Inflammatory macrophage treated with lipopolysaccharide for 1 hour (primary cell): ENCODE data around the gene DTNA.
A peak's percentile ranks its signal among the peaks of the same experiment; 100 is the strongest.

Experiments
- DNase-seq, 2 donors: peaks; one replicate each; pipeline ENCODE4 v3.0.0-alpha.2; 2020 to 2022

Gene DTNA

GRCh38 chr18:34773378-34773777 is 63.3 kb downstream of the DTNA start:
- DNase-seq = no peak

DNA sequence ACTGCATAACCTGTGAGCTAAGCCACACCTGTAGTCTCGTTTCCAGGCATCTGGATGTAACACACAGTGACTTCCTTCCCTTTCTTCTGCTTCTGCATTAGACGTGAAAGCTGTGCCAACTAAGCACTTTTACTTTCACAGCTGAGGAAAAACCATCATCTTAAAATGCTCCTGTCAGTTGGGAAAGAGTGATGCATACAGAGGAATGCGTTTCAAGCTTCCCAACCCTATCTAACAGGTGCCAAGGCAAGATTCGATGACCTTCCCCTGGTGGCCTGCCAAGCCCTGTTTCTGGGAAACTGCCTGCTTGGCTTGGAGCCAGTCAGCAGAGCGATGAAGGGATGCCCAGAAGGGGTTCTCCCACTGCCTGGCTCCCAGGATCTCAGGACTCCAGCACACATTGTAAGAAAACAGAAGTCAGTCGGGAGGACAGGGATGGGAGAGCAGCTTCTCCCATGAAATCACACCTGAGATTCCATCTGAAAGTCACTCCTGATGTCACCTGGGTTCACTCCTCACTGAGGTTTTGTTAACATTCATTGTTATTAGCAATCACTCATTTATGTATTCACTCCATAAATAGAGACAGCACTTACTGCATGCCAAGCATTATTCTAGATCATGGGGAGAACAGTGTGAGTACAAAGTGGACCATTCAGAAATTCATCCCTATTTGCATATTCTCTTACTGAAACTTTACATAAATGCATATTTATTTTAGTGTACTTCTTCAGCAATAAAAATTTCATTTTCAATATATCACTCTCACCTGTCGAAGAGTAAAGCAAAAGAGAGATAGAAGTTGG is 64.1 kb downstream of the DTNA start:
- DNase-seq = no peak

DNA sequence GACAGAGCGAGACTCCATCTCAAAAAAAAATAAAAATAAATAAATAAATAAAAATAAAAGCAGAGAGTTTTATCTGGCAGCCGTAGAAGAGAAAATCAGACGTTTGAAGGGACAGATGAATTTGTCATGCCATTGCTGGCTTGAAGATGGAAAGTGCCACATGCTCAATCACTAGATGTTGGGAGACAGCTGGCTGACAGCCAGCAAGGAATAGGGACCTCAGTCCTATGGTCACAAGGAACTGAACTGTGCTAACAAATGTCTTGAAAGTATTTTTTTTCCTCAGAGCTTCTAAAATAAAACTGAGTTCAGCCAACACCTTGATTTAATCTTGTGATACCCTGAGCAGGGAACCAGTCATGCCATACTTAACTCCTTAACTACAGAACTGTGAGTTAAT is 65.4 kb downstream of the DTNA start:
- no peak for DNase-seq

GRCh38 chr18:34779112-34779511 is 69.0 kb downstream of the DTNA start:
- no peak for DNase-seq

DNA sequence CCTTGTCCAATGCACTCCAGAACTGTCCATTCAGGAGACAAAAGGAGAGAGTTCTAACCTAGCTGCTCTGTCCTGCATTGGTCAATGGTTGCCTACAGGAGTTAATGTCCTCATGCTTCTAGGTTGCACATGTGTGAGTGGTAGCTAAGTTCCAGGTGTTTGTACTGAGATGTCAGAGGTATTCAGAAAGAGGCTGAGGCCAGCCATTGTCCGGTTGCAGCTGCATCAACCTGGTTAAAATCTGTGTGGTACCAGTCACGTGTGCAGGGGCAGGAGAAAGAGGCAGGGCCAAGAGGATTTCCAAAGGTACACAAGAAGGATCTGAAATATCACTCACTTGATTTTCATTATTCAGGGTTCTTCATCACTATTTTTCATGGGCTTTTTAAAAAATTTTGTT is 70.8 kb downstream of the DTNA start:
- DNase-seq = no peak

GRCh38 chr18:34783501-34783900 is 73.4 kb downstream of the DTNA start:
- DNase-seq = no peak

DNA sequence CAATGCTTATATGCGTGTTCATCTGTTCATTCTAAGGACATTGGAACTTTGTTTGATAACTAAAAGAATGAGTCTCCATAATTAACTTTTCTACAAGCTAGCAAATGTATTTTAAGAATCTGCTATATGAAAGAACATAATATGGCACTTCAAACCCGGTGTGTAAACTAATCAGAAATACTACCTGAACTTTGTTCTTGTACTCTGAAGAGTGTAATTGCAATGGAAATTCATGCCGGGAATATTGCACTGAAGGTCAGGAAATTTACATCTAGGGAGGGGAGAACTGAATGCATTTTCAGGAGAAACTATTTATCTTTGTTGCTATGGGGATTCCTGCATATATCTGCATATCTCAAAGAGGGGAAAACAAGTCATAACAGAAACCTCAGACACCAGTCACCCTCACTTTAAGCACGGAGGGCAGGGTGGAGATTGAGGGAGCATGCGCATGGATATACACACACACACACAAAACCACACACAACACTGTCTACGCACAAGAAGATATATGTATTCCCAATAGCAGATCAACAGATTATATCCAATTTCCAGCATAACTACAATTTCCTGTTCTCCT is 76.2 kb downstream of the DTNA start:
- no peak for DNase-seq

GRCh38 chr18:34787931-34788532 is 77.9 kb downstream of the DTNA start:
- peak; percentile 33 to 85 for DNase-seq

DNA sequence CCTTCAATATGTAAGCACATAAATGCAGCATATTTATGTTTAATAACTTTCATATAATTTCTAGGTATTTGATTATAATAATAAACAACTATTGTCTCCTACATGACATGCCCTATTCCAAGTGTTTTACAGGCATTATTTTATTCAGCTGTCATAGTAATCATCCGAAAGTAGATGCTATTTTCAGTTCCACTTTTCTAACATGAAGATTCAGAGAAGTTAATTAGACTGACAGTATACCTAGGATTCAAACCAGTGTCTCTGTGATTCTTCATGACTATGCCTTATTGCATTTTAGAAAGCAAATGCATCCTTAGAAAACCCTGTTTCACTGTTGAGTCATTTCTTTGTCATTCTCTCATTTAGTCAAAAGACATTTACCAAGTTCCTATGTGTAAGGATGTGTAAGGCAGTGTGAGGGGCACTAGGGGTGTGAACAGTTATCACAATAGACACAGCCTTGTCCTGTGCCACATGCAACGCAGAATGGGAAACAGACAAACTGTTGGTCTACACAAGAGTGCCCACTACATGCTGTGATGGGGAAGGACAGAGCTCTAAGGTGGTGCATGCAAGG is 79.8 kb downstream of the DTNA start:
- no peak for DNase-seq

GRCh38 chr18:34794348-34794747 is 84.2 kb downstream of the DTNA start:
- no peak for DNase-seq

GRCh38 chr18:34795070-34795732 is 85.1 kb downstream of the DTNA start:
- no peak for DNase-seq

- DNase-seq = no peak
These were observed 86.0 kb downstream of the DTNA start for GRCh38 chr18:34796035-34796657.

DNA sequence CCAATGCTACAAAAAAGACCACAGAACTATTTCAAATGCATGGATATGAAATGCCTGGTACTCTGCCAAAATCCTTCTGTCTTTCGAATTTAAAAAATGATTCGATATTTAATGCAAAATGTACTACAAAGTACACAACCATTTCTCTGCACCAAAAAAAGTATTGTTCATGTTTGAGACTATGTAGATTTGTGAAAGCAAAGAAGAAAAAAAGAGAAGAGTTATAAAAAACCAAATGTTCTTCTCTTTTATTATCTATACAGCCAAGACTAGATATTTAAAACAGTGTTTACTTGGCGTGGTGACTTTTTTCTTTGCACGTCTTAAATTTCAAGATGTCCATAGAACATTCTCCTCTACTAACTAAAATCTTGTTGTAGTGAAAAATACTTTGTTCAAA is 89.2 kb downstream of the DTNA start:
- no peak for DNase-seq

DNA sequence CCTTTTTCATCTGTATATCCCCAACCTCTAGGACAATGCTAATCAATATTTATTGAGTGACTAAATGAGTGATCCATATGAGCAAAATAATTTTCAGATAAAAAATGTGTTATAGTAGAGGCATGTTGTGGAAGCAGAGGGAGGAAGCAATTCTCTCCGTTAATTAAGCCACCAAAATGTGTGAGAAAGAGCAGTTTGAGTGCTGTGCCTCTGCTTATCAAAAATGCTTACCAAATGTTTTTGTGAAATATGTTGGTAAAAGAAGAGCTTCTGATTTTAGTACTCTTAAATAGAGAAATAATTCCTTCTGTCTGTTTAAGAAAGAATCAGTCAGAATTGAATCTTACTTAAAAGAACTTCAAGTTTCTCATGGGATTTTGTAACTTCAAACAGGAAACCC is 90.3 kb downstream of the DTNA start:
- DNase-seq = no peak

DNA sequence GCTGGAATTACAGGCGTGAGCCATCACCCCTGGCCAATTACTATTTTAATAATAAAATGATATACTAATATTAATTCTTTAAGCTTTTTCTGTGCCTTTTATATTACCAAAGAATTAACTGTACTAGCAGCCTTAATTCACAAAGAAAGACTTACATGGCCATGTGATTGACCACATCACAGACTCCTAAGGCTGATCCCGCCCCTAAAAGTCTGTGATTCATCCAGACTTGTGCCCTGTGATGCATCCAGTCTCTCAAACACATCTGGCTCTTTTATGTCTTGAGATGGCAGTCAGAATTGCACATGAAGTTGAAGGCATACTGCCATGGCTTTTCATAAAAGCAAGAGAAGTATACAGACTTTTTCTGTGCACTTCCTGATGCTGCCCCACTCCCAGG is 91.7 kb downstream of the DTNA start:
- DNase-seq = no peak

DNA sequence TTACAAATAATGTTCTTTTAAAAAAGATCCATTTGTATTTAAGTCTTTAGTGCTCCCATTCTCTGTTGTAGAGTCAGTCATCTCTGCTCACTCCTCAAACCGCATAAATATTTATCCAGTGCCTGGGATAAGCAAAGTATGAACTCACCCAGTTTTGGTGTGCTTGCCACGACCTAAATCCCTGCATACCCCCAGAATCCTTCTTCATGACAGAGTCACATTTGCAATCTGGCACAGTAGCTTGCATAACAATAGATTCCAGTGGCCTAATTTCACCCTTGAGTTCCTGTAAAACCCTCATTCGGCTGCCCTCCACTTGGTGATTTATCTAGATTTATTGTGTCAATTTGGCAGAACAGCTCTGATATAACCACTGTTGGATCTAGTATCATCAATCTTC is 92.9 kb downstream of the DTNA start:
- DNase-seq = no peak

GRCh38 chr18:34803877-34804400 is 93.8 kb downstream of the DTNA start:
- DNase-seq = no peak

DNA sequence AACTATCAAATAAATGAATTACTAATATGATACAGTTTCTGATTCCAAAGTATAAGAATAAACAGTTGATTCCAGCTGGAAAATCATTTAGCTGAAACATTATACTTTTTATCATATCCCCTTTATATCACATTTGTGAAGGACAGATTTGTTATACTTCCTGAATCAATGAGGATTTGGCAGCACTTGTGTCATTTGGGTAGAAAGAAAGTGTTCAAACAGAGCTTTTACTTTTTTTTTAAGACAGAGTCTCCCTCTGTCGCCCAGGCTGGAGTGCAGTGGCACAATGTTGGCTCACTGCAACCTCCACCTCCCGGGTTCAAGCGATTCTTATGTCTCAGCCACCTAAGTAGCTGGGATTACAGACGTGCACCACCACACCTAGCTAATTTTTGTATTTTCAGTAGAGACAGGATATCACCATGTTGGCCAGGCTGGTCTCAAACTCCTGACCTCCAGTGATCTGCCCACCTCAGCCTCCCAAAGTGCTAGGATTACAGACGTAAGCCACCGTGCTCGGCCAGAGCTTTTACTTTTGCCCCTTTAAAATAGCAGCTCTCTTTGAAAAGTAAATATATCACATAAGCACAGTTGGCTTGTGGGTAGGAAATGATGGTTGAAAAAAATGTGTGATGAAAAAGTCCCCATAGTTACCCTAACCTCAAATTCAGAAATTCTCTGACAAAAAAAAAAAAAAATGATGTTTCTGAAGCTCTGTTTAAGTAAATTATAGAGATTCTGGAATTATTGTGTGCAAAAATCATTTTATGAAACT is 95.2 kb downstream of the DTNA start:
- no peak for DNase-seq

- no peak for DNase-seq
These were observed 95.8 kb downstream of the DTNA start for GRCh38 chr18:34805878-34806351.

DNA sequence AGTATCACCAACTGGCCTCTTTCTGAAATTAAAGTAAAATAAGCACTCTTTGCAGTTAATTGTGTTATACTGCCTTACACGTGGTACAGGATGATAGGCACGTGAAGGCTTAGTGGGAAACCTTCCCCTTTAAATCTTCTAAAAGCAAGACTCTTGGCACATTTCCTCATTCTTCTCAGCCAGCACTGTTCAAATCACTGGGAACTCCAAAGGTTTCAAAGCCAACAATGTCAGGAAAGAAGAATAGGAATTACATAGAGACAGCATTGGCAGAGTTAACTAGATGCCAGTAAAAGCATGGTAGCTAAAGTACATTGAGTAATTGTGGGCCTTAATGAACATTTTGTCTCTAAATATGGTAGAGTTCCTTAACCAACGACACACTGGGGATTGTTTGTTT is 96.4 kb downstream of the DTNA start:
- no peak for DNase-seq

GRCh38 chr18:34807106-34807796 is 97.2 kb downstream of the DTNA start:
- no peak for DNase-seq
